Liver (tissue), 3 donors: ENCODE results near the gene DMRTB1.

Source experiments
- ATF3 ChIP-seq: IDR thresholded peaks from 2 replicates; pipeline ENCODE4 v1.6.1; 2016; ENCODE audit warnings: antibody characterized with exemption
- CTCF ChIP-seq: fragments of 150-350 bp; IDR thresholded peaks from 2 replicates; pipeline ENCODE4 v1.5.1; 2017; ENCODE audit warnings: improper control_type of control experiment, low read depth, low read length; ENCODE audit not compliant: missing input control
- EGR1 ChIP-seq, 2 donors: IDR thresholded peaks; 2 replicates each; pipeline ENCODE4 v1.6.1; 2016 to 2018; ENCODE audit warnings: antibody characterized with exemption in 2 of 2, low read depth in 2 of 2
- FOXA1 ChIP-seq: IDR thresholded peaks from 2 replicates; pipeline ENCODE4 v1.6.1; 2016; ENCODE audit warnings: antibody characterized with exemption
- HNF4A ChIP-seq, 2 donors: conservative IDR thresholded peaks; 2 replicates each; pipeline ENCODE4 v1.6.1; 2016; ENCODE audit warnings: antibody characterized with exemption in 2 of 2, mild to moderate bottlenecking in 2 of 2
- JUND ChIP-seq, 2 donors: IDR thresholded peaks; 2 replicates each; pipeline ENCODE4 v1.6.1; 2016; ENCODE audit warnings: antibody characterized with exemption in 2 of 2
- MAX ChIP-seq: IDR thresholded peaks from 2 replicates; pipeline ENCODE4 v1.6.1; 2016; ENCODE audit warnings: antibody characterized with exemption
- SP1 ChIP-seq: IDR thresholded peaks from 2 replicates; pipeline ENCODE4 v1.6.1; 2018; ENCODE audit warnings: antibody characterized with exemption, mild to moderate bottlenecking
- ZBTB33 ChIP-seq: IDR thresholded peaks from 2 replicates; pipeline ENCODE4 v1.6.1; 2016; ENCODE audit warnings: antibody characterized with exemption
- donor health status: healthy.
- donor health status: healthy.

- TF ChIP-seq HNF4A (conservative IDR thresholded peaks at IDR 0.05), result no peak
- TF ChIP-seq CTCF, result no peak
- no peak for TF ChIP-seq JUND (IDR thresholded peaks at IDR 0.05)
- TF ChIP-seq ZBTB33, result no peak
- TF ChIP-seq MAX, result no peak
- no peak for TF ChIP-seq ATF3
- TF ChIP-seq SP1, result no peak
- no peak for TF ChIP-seq EGR1 (IDR thresholded peaks at IDR 0.05; ENCODE audit: low read depth in 2 of 2)
- no peak for TF ChIP-seq FOXA1
These were observed 24.0 kb downstream of the DMRTB1 start for GRCh38 chr1:53483170-53483569.
